Heart left ventricle (tissue), 13 donors: ENCODE results near the gene KCNJ16.

Experiments
- CTCF ChIP-seq, 12 donors: fragments of 200-600 bp; sonication (generic) in 4 of 12; IDR thresholded peaks; one replicate each; pipeline versions ENCODE4 v1.5.0 to v1.8.0; 2018 to 2022; ENCODE audit warnings: antibody characterized with exemption in 12 of 12, mild to moderate bottlenecking in 5 of 12
- POLR2A ChIP-seq, 2 donors: fragments of 450-650 bp; IDR thresholded peaks; one replicate each; pipeline ENCODE4 v1.6.1; 2017; ENCODE audit warnings: antibody characterized with exemption in 2 of 2, mild to moderate bottlenecking in 2 of 2, moderate library complexity in 2 of 2
- donor health status: ischemic (EF 13 %, LVEDD 7.1; RV severe dilation, severe dysfunction).
- donor health status: DM: no; HTN: yes; CAD: no.
- donor health status: DM: no; HTN: no; CAD: no.
- donor health status: ischemic (EF 25% LVEDD 6.9; RV normal size, moderate dysfunction).
- donor health status: ischemic (EF 25% LVEDD 5.7; RV mildly dilated, moderate dysfunction).
- donor health status: ischemic (EF 35%, LVEDD 5.7; RV mildly dilated, moderate dysfunction).
- donor health status: nonischemic (EF 11% LVEDD 7.7; RV severe dilation, severe dysfunction).
- donor health status: DM: yes; HTN: yes; CAD: no.
- donor health status: PGD.
- donor health status: ischemic (EF 29% LVEDD 5.4; RV normal size, mild dysfunction).
- donor health status: nonischemic (EF 23%, LVEDD 6.1; RV moderate dilation, normal function).

DNA sequence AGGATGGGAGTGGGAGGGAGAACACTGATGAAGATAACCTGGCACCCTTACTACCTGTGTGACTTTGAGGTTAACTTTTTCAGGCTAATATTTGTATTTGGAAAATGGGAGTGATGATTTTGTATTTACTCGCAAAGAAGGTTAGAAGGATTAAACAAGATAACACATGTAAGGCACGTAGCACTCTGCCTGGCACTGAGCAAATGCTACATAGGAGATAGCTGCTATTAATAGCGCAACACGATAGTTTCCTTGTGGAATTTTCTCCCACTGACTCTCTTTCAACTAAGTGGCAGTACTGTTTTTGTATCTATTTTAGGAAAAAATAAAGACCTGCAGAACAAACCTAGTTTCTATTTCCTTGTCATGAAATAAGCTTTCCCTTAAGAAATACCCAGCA, 15.4 kb upstream of the KCNJ16 start:
- TF ChIP-seq CTCF (IDR thresholded peaks at IDR 0.05) (no peak), POLR2A (IDR thresholded peaks at IDR 0.05) (no peak)
